NCI-H226 (cell line): ENCODE data around the gene SLC38A5.
"Not testable (repeated sequence)": the region's sequence is repeated elsewhere in the genome, so short reads cannot be mapped to it uniquely, and the experiment has no call there.

Experiments
- DNase-seq: peaks from one replicate; pipeline ENCODE4 v3.0.0-alpha.2; 2015

The SLC38A5 gene

GRCh38 chrX:48467281-48467761, 2.7 kb downstream of the SLC38A5 start:
- DNase-seq = no peak

DNA sequence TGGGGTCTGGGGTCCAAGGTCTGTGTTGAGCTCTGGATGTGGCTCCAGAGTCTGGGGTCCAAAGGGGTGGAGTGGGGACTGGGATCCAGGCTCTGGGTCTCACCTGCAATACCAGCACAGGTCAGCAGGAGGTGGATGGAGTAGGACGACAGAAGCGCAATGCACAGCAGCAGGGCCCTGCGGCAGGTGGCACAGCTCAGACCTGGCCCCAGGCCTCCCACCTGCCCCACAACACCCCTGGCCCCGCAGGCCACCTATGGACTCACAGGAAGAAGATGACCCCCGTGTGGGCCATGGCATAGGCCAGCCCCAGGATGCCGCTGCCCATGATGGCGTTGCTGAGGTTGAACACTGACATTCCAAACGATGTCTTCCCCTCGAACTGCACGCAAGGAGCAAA, 3.4 kb downstream of the SLC38A5 start:
- no peak for DNase-seq

GRCh38 chrX:48465336-48465933, 4.6 kb downstream of the SLC38A5 start:
- DNase-seq = no peak

DNA sequence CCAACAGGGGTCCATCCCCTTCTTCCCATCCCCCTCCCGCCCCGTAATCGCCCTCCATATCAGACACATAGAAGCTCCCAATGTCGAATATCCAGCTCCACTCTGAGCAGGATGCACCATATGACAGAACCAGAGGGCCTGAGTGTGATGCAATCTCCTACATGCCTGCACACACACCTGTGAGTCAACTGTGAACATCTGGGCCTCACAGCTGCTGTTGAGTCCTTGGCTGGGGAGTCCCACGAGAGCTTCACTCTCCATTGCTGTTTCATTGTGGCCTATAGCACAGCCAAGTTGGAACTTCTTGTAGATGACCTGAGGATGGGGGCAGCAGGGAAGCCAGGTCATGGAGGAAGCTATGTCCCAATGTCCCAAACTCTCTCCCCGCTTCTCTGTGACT, 8.2 kb downstream of the SLC38A5 start:
- DNase-seq = no peak

GRCh38 chrX:48460606-48461005, 9.5 kb downstream of the SLC38A5 start:
- DNase-seq = no peak

GRCh38 chrX:48460031-48460430, 10.0 kb downstream of the SLC38A5 start:
- DNase-seq = no peak

DNA sequence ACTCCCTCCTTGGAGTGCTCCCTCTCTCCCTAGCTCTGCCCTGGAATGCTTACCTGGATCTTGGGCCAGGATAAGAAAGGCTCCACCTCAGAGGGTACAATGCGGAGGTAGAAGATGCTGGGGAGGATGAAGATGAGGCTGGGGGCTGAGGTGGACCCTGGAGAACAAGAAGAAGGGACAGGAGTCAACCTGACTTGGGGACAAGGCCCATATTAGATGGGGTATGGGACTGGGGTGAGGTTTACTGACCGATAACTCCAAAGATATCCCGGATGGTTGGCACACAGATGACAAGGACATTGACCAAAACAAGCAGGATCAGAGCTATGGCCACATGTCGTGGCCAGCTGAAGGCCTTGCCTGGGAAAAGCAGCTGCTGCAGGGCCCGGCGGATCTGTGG, 10.6 kb downstream of the SLC38A5 start:
- no peak for DNase-seq

GRCh38 chrX:48458711-48459110, 11.3 kb downstream of the SLC38A5 start:
- no peak for DNase-seq

GRCh38 chrX:48456628-48457331, 13.3 kb downstream of the SLC38A5 start:
- no peak for DNase-seq

DNA sequence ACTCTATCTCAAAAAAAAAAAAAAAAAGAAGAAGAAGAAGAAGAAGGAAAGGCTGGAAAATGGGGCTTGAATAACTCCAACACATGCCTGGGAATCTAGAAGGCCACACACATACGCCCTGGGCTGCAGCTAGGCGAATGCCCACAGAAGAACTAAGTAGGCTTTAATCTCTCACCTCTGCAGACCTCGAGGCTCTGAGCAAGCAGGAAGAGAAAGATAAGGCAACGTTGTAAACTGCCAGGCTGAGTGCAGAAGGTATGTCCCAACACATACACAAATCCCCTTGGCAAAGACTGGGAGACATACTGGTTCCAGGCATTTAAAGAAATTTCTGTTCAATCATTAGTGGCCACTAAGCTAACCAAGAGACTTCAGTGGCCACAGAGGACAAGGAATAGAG, 18.4 kb downstream of the SLC38A5 start:
- DNase-seq = no peak

DNA sequence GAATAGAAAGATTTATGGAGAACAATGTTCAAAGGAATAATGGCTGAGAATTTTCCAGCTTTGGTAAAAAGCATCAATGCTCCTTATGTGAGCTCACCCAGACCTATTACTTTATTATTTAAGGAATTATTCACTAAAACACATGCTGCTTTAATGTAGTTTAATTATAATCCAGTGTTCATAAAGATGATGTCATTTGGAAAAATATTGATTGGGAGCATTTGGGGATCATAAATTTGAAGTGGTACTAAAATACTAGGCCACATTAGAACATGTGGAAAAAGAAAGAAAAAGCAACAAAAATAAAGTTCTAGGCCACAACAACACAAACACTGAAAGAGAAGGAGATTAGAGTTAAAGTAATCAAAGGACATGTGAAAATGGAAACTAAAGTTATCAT, 20.0 kb downstream of the SLC38A5 start:
- DNase-seq = no peak

GRCh38 chrX:48447201-48447600, 22.9 kb downstream of the SLC38A5 start:
- DNase-seq = not testable (repeated sequence)

GRCh38 chrX:48433713-48434112, 36.3 kb downstream of the SLC38A5 start:
- not testable (repeated sequence) for DNase-seq

- DNase-seq = not testable (repeated sequence)
These were observed 39.9 kb downstream of the SLC38A5 start for GRCh38 chrX:48430166-48430565.

DNA sequence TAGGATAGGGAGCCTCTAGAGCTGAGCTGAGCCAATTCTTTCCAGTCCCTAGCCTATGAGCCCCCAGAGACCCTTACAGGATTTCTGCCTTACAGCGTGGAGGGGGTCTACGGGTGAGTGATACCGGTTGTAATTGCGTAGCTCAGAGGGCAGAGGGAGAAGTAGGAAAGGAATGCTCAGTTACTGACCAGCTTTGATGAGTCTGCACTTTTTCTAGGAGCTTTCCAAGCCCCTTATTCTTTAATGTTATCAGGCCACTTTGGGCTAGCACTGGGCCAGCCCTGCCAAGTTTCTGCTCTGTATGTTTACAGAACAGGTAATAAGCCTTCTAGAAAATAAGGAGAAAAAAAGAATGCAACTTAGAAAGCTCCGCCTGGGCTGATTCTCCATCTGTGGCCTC, 40.5 kb downstream of the SLC38A5 start:
- not testable (repeated sequence) for DNase-seq

GRCh38 chrX:48427027-48427716, 42.9 kb downstream of the SLC38A5 start:
- DNase-seq = not testable (repeated sequence)

- DNase-seq = not testable (repeated sequence)
These were observed 58.2 kb downstream of the SLC38A5 start, which contains the start of gene SSX4B for GRCh38 chrX:48411860-48412259. SSX4B (minus strand) TSS chrX:48411960; CDS start chrX:48411372, 588 bp downstream.
